ENCODE results near the gene POMC.

DNA sequence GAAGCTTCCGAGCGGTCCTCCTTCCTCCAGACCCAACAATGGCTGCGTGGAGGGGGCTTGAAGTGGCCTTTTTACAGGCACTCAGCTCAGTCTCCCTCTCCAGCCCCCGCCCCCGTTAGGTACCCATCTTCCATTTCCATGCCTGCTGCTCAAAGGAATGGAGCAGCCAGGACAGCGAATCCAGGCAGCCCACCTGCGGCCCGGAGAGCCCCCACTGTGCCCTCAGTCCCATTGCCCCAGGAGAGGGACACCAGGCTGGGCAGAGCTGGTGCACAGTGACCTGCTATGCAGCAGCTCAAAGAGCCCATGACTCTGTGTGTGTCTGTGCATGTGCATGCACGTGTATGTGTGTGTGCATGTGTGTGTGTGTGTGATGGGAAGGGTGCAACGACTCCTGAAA, 10.6 kb upstream of the POMC start:
- TF ChIP-seq, protein P1, sequence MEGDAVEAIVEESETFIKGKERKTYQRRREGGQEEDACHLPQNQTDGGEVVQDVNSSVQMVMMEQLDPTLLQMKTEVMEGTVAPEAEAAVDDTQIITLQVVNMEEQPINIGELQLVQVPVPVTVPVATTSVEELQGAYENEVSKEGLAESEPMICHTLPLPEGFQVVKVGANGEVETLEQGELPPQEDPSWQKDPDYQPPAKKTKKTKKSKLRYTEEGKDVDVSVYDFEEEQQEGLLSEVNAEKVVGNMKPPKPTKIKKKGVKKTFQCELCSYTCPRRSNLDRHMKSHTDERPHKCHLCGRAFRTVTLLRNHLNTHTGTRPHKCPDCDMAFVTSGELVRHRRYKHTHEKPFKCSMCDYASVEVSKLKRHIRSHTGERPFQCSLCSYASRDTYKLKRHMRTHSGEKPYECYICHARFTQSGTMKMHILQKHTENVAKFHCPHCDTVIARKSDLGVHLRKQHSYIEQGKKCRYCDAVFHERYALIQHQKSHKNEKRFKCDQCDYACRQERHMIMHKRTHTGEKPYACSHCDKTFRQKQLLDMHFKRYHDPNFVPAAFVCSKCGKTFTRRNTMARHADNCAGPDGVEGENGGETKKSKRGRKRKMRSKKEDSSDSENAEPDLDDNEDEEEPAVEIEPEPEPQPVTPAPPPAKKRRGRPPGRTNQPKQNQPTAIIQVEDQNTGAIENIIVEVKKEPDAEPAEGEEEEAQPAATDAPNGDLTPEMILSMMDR (IDR thresholded peaks at IDR 0.05; ENCODE audit: insufficient read depth, low read length, poor library complexity, severe bottlenecking) = no peak
- TF ChIP-seq EZH2phosphoT487 (conservative IDR thresholded peaks at IDR 0.05; ENCODE audit: low read length) = no peak
